ENCODE measurements around the gene GNAS. TPM values are rescaled to one million over a fixed set of nuclear protein-coding genes. Genes with fewer than 3 reads are reported as not detected.

The GNAS gene
- total and polyA plus RNA-seq, 10 of the 15 experiments (the other 5 are each of a cell fraction or from before 2014, with no cell fraction given) = 209 to 950 (median 394) TPM

DNA sequence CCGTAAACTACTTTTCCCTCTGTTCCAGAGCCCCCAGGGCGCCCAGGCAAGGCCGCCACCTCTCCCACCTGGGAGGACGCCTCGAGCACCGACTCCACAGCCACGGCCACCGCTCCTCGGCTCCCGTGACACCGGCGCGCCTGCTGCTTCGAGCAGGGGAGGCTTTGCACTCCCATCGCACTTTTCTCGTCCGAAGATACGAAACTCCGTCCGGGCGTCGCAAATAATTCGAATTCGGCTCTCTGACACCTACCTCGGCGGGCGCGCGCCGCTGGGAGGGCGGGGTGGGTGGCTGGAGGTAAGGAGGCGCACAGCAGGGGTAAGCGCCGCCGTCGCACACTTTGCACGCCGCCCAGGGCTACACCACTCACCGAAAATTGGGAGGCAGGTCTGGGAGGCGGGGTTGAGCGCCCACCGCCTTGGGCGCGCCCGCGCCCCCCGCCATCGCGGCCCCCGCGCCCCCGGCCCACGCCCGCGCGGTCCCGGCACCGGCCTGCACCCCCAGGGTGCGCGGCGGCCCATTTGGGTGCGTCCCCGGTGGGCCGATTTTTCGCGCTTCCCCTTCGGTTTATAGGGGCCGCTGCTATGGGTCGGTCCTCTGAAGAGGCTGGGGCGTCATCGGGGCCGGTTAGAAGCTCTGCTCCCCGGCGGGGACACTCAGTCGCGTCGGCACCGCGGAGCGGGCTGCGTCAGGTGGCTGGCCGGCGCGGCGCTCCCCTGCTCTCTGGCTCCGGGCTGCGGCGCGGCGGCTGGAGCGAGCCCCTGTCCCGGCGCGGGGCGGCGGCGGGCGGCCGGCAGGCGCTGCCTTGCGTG, 36.2 kb downstream of the GNAS start (continued):
- TF ChIP-seq, protein P1, sequence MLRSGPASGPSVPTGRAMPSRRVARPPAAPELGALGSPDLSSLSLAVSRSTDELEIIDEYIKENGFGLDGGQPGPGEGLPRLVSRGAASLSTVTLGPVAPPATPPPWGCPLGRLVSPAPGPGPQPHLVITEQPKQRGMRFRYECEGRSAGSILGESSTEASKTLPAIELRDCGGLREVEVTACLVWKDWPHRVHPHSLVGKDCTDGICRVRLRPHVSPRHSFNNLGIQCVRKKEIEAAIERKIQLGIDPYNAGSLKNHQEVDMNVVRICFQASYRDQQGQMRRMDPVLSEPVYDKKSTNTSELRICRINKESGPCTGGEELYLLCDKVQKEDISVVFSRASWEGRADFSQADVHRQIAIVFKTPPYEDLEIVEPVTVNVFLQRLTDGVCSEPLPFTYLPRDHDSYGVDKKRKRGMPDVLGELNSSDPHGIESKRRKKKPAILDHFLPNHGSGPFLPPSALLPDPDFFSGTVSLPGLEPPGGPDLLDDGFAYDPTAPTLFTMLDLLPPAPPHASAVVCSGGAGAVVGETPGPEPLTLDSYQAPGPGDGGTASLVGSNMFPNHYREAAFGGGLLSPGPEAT (IDR thresholded peaks at IDR 0.05; ENCODE audit: low read depth) = no peak
- TF ChIP-seq SMAD1 (IDR thresholded peaks at IDR 0.05; ENCODE audit: low read depth, partially characterized antibody) (no peak), TARDBP (IDR thresholded peaks at IDR 0.05; ENCODE audit: borderline replicate concordance) (no peak), NR2C2 (IDR thresholded peaks at IDR 0.05; ENCODE audit: borderline replicate concordance, control insufficient read depth, insufficient read length, low read depth) (no peak), NFIC (IDR thresholded peaks at IDR 0.05; ENCODE audit: low read depth, low read length) (no peak), NFYB (IDR thresholded peaks at IDR 0.05; ENCODE audit: insufficient read depth, low read depth, low read length) (no peak), EZH2 (IDR thresholded peaks at IDR 0.05; ENCODE audit: borderline replicate concordance, control insufficient read depth, low read depth, low read length) (no peak), POLR2AphosphoS2 (IDR thresholded peaks at IDR 0.05; ENCODE audit: low read depth, low read length) (peak; percentile 97), ESRRA (IDR thresholded peaks at IDR 0.05; ENCODE audit: low read length) (no peak), EP300 (IDR thresholded peaks at IDR 0.05; ENCODE audit: borderline replicate concordance in 1 of 2, control insufficient read depth in 1 of 2, low read depth in 2 of 2, low read length in 2 of 2) (no peak), ZNF217 (IDR thresholded peaks at IDR 0.05) (no peak), WRNIP1 (IDR thresholded peaks at IDR 0.05; ENCODE audit: borderline replicate concordance, low read depth, low read length) (no peak), TCF7 (IDR thresholded peaks at IDR 0.05; ENCODE audit: borderline replicate concordance) (no peak)
- TF ChIP-seq, protein P2, sequence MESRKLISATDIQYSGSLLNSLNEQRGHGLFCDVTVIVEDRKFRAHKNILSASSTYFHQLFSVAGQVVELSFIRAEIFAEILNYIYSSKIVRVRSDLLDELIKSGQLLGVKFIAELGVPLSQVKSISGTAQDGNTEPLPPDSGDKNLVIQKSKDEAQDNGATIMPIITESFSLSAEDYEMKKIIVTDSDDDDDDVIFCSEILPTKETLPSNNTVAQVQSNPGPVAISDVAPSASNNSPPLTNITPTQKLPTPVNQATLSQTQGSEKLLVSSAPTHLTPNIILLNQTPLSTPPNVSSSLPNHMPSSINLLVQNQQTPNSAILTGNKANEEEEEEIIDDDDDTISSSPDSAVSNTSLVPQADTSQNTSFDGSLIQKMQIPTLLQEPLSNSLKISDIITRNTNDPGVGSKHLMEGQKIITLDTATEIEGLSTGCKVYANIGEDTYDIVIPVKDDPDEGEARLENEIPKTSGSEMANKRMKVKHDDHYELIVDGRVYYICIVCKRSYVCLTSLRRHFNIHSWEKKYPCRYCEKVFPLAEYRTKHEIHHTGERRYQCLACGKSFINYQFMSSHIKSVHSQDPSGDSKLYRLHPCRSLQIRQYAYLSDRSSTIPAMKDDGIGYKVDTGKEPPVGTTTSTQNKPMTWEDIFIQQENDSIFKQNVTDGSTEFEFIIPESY (IDR thresholded peaks at IDR 0.05) = no peak
- TF ChIP-seq, protein P3, sequence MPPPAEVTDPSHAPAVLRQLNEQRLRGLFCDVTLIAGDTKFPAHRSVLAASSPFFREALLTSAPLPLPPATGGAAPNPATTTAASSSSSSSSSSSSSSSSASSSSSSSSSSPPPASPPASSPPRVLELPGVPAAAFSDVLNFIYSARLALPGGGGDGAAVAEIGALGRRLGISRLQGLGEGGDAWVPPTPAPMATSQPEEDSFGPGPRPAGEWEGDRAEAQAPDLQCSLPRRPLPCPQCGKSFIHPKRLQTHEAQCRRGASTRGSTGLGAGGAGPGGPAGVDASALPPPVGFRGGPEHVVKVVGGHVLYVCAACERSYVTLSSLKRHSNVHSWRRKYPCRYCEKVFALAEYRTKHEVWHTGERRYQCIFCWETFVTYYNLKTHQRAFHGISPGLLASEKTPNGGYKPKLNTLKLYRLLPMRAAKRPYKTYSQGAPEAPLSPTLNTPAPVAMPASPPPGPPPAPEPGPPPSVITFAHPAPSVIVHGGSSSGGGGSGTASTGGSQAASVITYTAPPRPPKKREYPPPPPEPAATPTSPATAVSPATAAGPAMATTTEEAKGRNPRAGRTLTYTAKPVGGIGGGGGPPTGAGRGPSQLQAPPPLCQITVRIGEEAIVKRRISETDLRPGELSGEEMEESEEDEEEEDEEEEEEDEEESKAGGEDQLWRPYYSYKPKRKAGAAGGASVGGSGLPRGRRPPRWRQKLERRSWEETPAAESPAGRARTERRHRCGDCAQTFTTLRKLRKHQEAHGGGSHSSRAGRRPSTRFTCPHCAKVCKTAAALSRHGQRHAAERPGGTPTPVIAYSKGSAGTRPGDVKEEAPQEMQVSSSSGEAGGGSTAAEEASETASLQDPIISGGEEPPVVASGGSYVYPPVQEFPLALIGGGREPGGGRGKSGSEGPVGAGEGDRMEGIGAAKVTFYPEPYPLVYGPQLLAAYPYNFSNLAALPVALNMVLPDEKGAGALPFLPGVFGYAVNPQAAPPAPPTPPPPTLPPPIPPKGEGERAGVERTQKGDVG (CRISPR knock-in tag; IDR thresholded peaks at IDR 0.05) = no peak
- TF ChIP-seq, protein P4, sequence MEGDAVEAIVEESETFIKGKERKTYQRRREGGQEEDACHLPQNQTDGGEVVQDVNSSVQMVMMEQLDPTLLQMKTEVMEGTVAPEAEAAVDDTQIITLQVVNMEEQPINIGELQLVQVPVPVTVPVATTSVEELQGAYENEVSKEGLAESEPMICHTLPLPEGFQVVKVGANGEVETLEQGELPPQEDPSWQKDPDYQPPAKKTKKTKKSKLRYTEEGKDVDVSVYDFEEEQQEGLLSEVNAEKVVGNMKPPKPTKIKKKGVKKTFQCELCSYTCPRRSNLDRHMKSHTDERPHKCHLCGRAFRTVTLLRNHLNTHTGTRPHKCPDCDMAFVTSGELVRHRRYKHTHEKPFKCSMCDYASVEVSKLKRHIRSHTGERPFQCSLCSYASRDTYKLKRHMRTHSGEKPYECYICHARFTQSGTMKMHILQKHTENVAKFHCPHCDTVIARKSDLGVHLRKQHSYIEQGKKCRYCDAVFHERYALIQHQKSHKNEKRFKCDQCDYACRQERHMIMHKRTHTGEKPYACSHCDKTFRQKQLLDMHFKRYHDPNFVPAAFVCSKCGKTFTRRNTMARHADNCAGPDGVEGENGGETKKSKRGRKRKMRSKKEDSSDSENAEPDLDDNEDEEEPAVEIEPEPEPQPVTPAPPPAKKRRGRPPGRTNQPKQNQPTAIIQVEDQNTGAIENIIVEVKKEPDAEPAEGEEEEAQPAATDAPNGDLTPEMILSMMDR (IDR thresholded peaks at IDR 0.05 in 2 of 3, conservative IDR thresholded peaks at IDR 0.05 in 1 of 3; ENCODE audit: control insufficient read depth in 2 of 3, extremely low read depth in 1 of 3, insufficient read depth in 1 of 3, low read depth in 3 of 3, low read length in 3 of 3) = no peak
- TF ChIP-seq, protein P5, sequence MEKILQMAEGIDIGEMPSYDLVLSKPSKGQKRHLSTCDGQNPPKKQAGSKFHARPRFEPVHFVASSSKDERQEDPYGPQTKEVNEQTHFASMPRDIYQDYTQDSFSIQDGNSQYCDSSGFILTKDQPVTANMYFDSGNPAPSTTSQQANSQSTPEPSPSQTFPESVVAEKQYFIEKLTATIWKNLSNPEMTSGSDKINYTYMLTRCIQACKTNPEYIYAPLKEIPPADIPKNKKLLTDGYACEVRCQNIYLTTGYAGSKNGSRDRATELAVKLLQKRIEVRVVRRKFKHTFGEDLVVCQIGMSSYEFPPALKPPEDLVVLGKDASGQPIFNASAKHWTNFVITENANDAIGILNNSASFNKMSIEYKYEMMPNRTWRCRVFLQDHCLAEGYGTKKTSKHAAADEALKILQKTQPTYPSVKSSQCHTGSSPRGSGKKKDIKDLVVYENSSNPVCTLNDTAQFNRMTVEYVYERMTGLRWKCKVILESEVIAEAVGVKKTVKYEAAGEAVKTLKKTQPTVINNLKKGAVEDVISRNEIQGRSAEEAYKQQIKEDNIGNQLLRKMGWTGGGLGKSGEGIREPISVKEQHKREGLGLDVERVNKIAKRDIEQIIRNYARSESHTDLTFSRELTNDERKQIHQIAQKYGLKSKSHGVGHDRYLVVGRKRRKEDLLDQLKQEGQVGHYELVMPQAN (conservative IDR thresholded peaks at IDR 0.05) = peak; percentile 75
